Ovary (tissue), 9 donors: ENCODE results near the gene ADARB2. TPM values are rescaled to one million over a fixed set of nuclear protein-coding genes. Genes with fewer than 3 reads are reported as not detected.

Source experiments
- DNase-seq, 5 donors: peaks; one replicate each; pipeline ENCODE4 v3.0.0-alpha.2; 2019 to 2020
- H3K27ac ChIP-seq, 2 donors: fragments of 200-600 bp; one replicate each; pipeline versions ENCODE4 v1.5.1 to v1.8.0; 2019 to 2022
- H3K27me3 ChIP-seq: fragments of 200-600 bp; one replicate; pipeline ENCODE4 v1.8.0; 2022
- H3K36me3 ChIP-seq: fragments of 200-600 bp; sonication (generic); one replicate; pipeline ENCODE4 v1.5.1; 2019
- H3K4me1 ChIP-seq: one replicate; pipeline ENCODE4 v1.8.1; 2013; ENCODE audit warnings: mild to moderate bottlenecking, moderate library complexity; ENCODE audit not compliant: insufficient read depth
- H3K4me3 ChIP-seq: fragments of 200-600 bp; sonication (generic); one replicate; pipeline ENCODE4 v1.5.1; 2017
- H3K9me3 ChIP-seq, 2 donors: fragments of 200-600 bp in 1 of 2; sonication (generic) in 1 of 2; one replicate each; pipeline versions ENCODE4 v1.5.1 to v1.8.1; 2013 to 2019; ENCODE audit warnings: mild to moderate bottlenecking in 1 of 2, moderate library complexity in 1 of 2
- EP300 ChIP-seq: sonication (generic); formaldehyde crosslinking; IDR thresholded peaks from one replicate; pipeline ENCODE4 v1.6.1; 2017; ENCODE audit warnings: antibody characterized with exemption
- POLR2A ChIP-seq: fragments of 450-650 bp; IDR thresholded peaks from one replicate; pipeline ENCODE4 v1.6.1; 2017; ENCODE audit warnings: antibody characterized with exemption, mild to moderate bottlenecking, moderate library complexity
- whole genome bisulfite sequencing, 3 donors: extraction: QIAGEN DNeasy Blood & Tissue Kit in 1 of 3; methylation state at CpG; one replicate each; pipeline versions ENCODE4 v1.1.5 to v1.1.7; 2013 to 2017; 5-methylcytosine and 5-hydroxymethylcytosine counted together
- intact Hi-C, 4 donors: fragments of 100-400 bp; cut with DNase I; formaldehyde crosslinking; loops; one replicate each; pipeline versions ENCODE4 v1.11.0 to v1.15.1; 2022 to 2023
- polyA plus RNA-seq, 2 donors: library from polyadenylated mRNA; stranded (reverse); fragments of 200-250 nt in 1 of 2; fragments of 350-450 nt in 1 of 2; fragmentation: Illumina TruSeq in 1 of 2; extraction: RNeasy Lipid Tissue Mini Kit (QIAGEN cat#74804) in 1 of 2; gene quantifications; one replicate each; pipeline ENCODE4 v1.2.3, GENCODE V29; 2013 to 2014
- total RNA-seq, 7 donors: library from RNA; depleted of rRNA in 2 of 7; stranded (reverse); fragments of >200 nt in 2 of 7; fragmentation: NEBNext Ultra II Directional in 3 of 7; extraction: Animal tissue kit (Norgen Biotek cat#: 25700) in 3 of 7; gene quantifications; one replicate each; pipeline versions ENCODE4 v1.1.0 to v1.2.4, GENCODE V29; 2016 to 2023
- TF ChIP-seq, protein P1 (sequence below), 3 donors: fragments of 450-650 bp in 2 of 3; fragments of 200-600 bp in 1 of 3; IDR thresholded peaks; one replicate each; pipeline versions ENCODE4 v1.5.1 to v1.8.0; 2016 to 2022; ENCODE audit warnings: antibody characterized with exemption in 3 of 3, mild to moderate bottlenecking in 1 of 3
- donor health status: DM: no; HTN: no; CAD: no; lungs with moderate emphysema.
- donor health status: DM: no; HTN: no; CAD: no.
- donor health status: Bipolar disorder and iron deficiency.
- donor health status: DM: yes; HTN: yes; CAD: no.
- donor health status: DM: no; HTN: no; CAD: no.
- donor health status: DM: yes; HTN: yes; CAD: no.

ADARB2 gene
- total and polyA plus RNA-seq, 9 donors, result 0.12 to 2.0 (median 0.36) TPM; not detected in 2

DNA sequence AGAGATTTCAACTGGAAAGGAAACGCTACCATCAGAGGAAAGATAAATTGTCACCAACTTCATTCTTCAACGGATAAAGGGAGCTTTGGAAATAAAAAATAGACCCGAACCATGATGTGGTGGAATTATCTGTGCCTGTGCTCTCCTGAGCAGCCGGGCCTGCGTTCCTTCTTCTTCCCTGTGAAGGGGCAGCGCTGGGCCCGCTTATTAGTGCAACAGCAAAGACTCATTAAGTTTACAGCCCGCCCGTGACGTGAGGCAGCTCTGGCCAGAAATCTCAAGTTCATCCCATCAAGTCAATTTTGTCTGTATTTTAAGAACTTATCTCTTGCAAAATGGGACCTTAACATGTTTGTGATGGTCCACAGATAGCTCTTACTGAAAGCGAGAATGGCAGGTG, 193.7 kb downstream of the ADARB2 start:
- intact Hi-C loops, result no loop called here
- DNase-seq, result no peak
- Histone ChIP-seq H3K9me3 (no peaks in the 10 kb centered on the region), H3K4me3 (no peak overlapping the region), H3K27ac (no peak overlapping the region), H3K27me3 (no peaks in the 10 kb centered on the region), H3K4me1 (no peaks in the 10 kb centered on the region), H3K36me3 (no peaks in the 10 kb centered on the region)
- 67 to 73% (median 73%) methylated on average over 11 of the region's 11 CpGs for WGBS, 3 donors
- no peak for TF ChIP-seq POLR2A
- TF ChIP-seq, protein P1, sequence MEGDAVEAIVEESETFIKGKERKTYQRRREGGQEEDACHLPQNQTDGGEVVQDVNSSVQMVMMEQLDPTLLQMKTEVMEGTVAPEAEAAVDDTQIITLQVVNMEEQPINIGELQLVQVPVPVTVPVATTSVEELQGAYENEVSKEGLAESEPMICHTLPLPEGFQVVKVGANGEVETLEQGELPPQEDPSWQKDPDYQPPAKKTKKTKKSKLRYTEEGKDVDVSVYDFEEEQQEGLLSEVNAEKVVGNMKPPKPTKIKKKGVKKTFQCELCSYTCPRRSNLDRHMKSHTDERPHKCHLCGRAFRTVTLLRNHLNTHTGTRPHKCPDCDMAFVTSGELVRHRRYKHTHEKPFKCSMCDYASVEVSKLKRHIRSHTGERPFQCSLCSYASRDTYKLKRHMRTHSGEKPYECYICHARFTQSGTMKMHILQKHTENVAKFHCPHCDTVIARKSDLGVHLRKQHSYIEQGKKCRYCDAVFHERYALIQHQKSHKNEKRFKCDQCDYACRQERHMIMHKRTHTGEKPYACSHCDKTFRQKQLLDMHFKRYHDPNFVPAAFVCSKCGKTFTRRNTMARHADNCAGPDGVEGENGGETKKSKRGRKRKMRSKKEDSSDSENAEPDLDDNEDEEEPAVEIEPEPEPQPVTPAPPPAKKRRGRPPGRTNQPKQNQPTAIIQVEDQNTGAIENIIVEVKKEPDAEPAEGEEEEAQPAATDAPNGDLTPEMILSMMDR (IDR thresholded peaks at IDR 0.05), result no peak

DNA sequence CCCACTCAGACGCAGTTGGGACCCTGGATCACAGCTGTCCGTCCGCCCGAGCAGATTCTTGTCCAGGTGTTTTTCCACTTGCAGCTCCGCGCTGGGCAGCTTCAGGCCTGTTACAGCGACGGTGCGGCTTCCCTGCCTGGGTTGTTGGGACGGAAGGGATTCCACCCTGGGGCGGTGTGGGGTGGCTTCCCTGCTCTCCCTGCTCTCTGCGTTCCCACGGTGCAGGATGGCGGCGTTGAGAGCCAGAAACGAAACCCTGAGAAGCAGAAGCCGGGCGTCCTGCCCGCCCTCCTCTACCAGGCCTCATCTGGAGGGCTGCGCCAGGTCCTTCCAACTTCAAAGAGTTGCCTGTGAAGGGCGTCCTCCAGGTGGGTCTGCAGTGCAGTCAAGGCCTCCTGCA, 194.4 kb downstream of the ADARB2 start:
- no peaks in the 10 kb centered on the region for H3K36me3 ChIP-seq
- no peak for TF ChIP-seq EP300
- TF ChIP-seq, protein P1 (IDR thresholded peaks at IDR 0.05), result no peak
- TF ChIP-seq POLR2A, result no peak
- H3K4me1 ChIP-seq, result no peaks in the 10 kb centered on the region
- 91 to 95% (median 92%) methylated on average over 21 of the region's 21 CpGs for WGBS, 3 donors
- no peaks in the 10 kb centered on the region for H3K27me3 ChIP-seq
- H3K27ac ChIP-seq, result no peak overlapping the region
- no peaks in the 10 kb centered on the region for H3K9me3 ChIP-seq
- intact Hi-C loops, result no loop called here
- H3K4me3 ChIP-seq, result no peak overlapping the region
- DNase-seq, result no peak

DNA sequence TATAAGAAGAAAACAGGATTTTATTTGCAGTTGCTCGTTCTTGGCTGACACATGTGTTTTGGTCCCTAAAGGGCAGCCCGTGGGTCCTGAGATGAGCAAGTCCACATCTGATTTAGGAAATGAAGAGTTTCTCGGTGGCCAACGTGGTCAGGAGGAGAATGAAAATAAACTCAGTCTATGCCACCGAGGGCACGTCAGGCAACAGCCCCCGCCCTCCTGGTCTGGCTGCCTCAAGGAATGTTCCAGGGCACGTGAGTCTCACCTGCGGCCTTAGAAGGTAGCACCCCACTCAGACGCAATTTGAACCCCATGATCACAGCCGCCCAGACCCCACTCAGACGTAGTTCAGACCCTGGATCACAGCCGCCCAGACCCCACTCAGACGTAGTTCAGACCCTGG, 197.2 kb downstream of the ADARB2 start:
- no peak overlapping the region for H3K27ac ChIP-seq
- no peaks in the 10 kb centered on the region for H3K9me3 ChIP-seq
- H3K4me3 ChIP-seq, result no peak overlapping the region
- intact Hi-C loops, result no loop called here
- H3K4me1 ChIP-seq, result no peaks in the 10 kb centered on the region
- no peak for TF ChIP-seq EP300
- TF ChIP-seq POLR2A, result no peak
- TF ChIP-seq, protein P1 (IDR thresholded peaks at IDR 0.05), result no peak
- H3K27me3 ChIP-seq, result no peaks in the 10 kb centered on the region
- DNase-seq, result no peak
- WGBS, 3 donors, result 82 to 86% (median 83%) methylated on average over 14 of the region's 14 CpGs
- no peaks in the 10 kb centered on the region for H3K36me3 ChIP-seq

DNA sequence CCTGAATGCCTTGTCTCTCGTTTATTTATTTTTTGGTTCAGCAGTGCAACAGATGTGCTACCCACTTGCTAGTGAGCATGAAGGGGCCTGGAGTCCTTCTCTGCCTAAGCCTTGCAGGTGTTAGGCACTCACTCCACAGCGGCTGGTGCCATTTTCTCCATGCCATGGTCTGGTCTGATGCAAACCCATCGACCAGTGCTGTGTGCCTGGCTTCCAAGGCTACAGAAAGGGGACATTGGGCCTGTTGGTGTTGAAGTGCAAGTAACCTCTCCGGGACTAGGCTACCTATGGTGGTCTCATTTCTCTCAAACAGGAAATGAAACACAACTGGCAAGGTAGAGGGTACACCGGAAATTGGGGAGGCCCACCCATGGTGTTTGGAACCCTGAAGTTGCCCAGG, 198.1 kb downstream of the ADARB2 start:
- no peaks in the 10 kb centered on the region for H3K27me3 ChIP-seq
- H3K9me3 ChIP-seq, result no peaks in the 10 kb centered on the region
- intact Hi-C loops, result no loop called here
- TF ChIP-seq, protein P1 (IDR thresholded peaks at IDR 0.05), result no peak
- TF ChIP-seq POLR2A (no peak), EP300 (no peak)
- no peak overlapping the region for H3K4me3 ChIP-seq
- no peak overlapping the region for H3K27ac ChIP-seq
- WGBS, 3 donors, result 75 to 80% (median 77%) methylated on average over 5 of the region's 5 CpGs
- no peaks in the 10 kb centered on the region for H3K4me1 ChIP-seq
- DNase-seq, result no peak
- H3K36me3 ChIP-seq, result no peaks in the 10 kb centered on the region
